K562 (cell line): ENCODE results near the gene CCM2. TPM values are rescaled to one million over a fixed set of nuclear protein-coding genes. Genes with fewer than 3 reads are reported as not detected.

Source experiments
- ARID3A ChIP-seq: IDR thresholded peaks from 2 replicates; pipeline ENCODE4 v1.6.1; 2012; ENCODE audit warnings: low read depth, low read length, improper control_type of control experiment, borderline replicate concordance
- ATF1 ChIP-seq, 2 experiments: fragments of 450-650 bp in 1 of 2; IDR thresholded peaks; 2 replicates each; pipeline ENCODE4 v1.6.1; 2016; ENCODE audit warnings: missing compliant biosample characterization in 1 of 2, missing genetic modification characterization in 1 of 2
- ATF3 ChIP-seq, 2 experiments: fragments of 450-650 bp in 1 of 2; sonication (generic) in 1 of 2; formaldehyde crosslinking in 1 of 2; IDR thresholded peaks in 1 of 2; conservative IDR thresholded peaks in 1 of 2; 2 replicates each; pipeline versions ENCODE4 v1.6.1 to v1.8.1; 2016 to 2023; ENCODE audit warnings: mild to moderate bottlenecking in 2 of 2, moderate library complexity in 2 of 2, inconsistent platforms in 1 of 2, missing genetic modification reagents in 1 of 2
- CHD1 ChIP-seq: fragments of 200-600 bp; sonication (generic); IDR thresholded peaks from one replicate; pipeline ENCODE4 v1.6.1; 2012; ENCODE audit warnings: mild to moderate bottlenecking, moderate library complexity, low read length, inconsistent platforms
- ETS2 ChIP-seq: IDR thresholded peaks from 2 replicates; pipeline ENCODE4 v1.6.1; 2016; ENCODE audit warnings: borderline replicate concordance, missing genetic modification characterization, mild to moderate bottlenecking, moderate library complexity, missing compliant biosample characterization; ENCODE audit not compliant: poor library complexity, severe bottlenecking
- FOXA1 ChIP-seq: fragments of 450-650 bp; IDR thresholded peaks from 2 replicates; pipeline ENCODE4 v1.6.1; 2016; ENCODE audit warnings: mild to moderate bottlenecking, borderline replicate concordance
- KDM2B ChIP-seq: fragments of 250-450 bp; sonication (Bioruptor Pico); IDR thresholded peaks from 2 replicates; pipeline ENCODE4 v1.8.0; 2021; ENCODE audit warnings: mild to moderate bottlenecking, moderate library complexity
- KHSRP ChIP-seq: fragments of 450-650 bp; IDR thresholded peaks from 2 replicates; pipeline ENCODE4 v1.6.1; 2017
- MAFF ChIP-seq: IDR thresholded peaks from 2 replicates; pipeline ENCODE4 v1.6.1; 2012; ENCODE audit warnings: low read length, improper control_type of control experiment
- POLR2G ChIP-seq: fragments of 200-400 bp; formaldehyde crosslinking; IDR thresholded peaks from 2 replicates; pipeline ENCODE4 v1.6.1; 2017; ENCODE audit warnings: low read depth, mild to moderate bottlenecking, antibody characterized with exemption, low read length, moderate library complexity
- RB1 ChIP-seq: fragments of 450-650 bp; IDR thresholded peaks from 2 replicates; pipeline ENCODE4 v1.6.1; 2017; ENCODE audit warnings: low read depth, mild to moderate bottlenecking
- ZFPM2 ChIP-seq: fragments of 250-450 bp; sonication (Bioruptor Pico); IDR thresholded peaks from 2 replicates; pipeline ENCODE4 v1.5.1; 2022; ENCODE audit warnings: mild to moderate bottlenecking
- ZNF217 ChIP-seq: sonication (generic); formaldehyde crosslinking; IDR thresholded peaks from 2 replicates; pipeline ENCODE4 v1.8.0; 2022; ENCODE audit warnings: mild to moderate bottlenecking, missing genetic modification reagents
- ZNF384 ChIP-seq: IDR thresholded peaks from 2 replicates; pipeline ENCODE4 v1.6.1; 2012; ENCODE audit warnings: low read depth, low read length, improper control_type of control experiment
- ZNF444 ChIP-seq: fragments of 250-450 bp; sonication (Bioruptor Pico); IDR thresholded peaks from 2 replicates; pipeline ENCODE4 v1.4.0; 2020; ENCODE audit warnings: mild to moderate bottlenecking, moderate library complexity
- ZNF586 ChIP-seq: fragments of 450-650 bp; formaldehyde crosslinking; conservative IDR thresholded peaks from 2 replicates; pipeline ENCODE4 v1.4.0; 2020; ENCODE audit warnings: mild to moderate bottlenecking, moderate library complexity
- polyA plus RNA-seq, 8 experiments: library from polyadenylated mRNA; depleted of rRNA in 4 of 8; stranded (reverse) in 5 of 8; unstranded in 3 of 8; fragments of >200 nt; fragmentation: Nextera tagmentation in 2 of 8; fragmentation: Illumina TruSeq in 1 of 8; extraction: Ambion mirVana in 2 of 8; extraction: Trizol in 1 of 8; gene quantifications; 2 replicates each; pipeline versions ENCODE4 v1.2.1 to v1.2.3, GENCODE V29; 2011 to 2014; ENCODE audit warnings: inconsistent platforms in 1 of 8, missing spikeins in 1 of 8
- total RNA-seq, 7 experiments: library from RNA; depleted of rRNA in 6 of 7; stranded (reverse); fragments of >200 nt in 6 of 7; fragmentation: Illumina TruSeq in 2 of 7; extraction: Trizol in 2 of 7; gene quantifications; 2 replicates each; pipeline versions ENCODE4 v1.2.1 to v1.2.3, GENCODE V29; 2011 to 2021; ENCODE audit warnings: low replicate concordance in 1 of 7
- TF ChIP-seq, protein P1 (sequence below): fragments of 200-800 bp; sonication (Bioruptor generic); IDR thresholded peaks from 2 replicates; pipeline ENCODE4 v1.6.1; 2017; ENCODE audit warnings: missing genetic modification characterization, missing compliant biosample characterization
- TF ChIP-seq, protein P2 (sequence below): fragments of 450-650 bp; IDR thresholded peaks from one replicate; pipeline ENCODE4 v1.6.1; 2018; ENCODE audit warnings: mild to moderate bottlenecking, moderate library complexity; ENCODE audit not compliant: partially characterized antibody
- TF ChIP-seq, protein P3 (sequence below): sonication (generic); formaldehyde crosslinking; IDR thresholded peaks from 2 replicates; pipeline ENCODE4 v1.9.0; 2022; ENCODE audit warnings: mild to moderate bottlenecking, missing genetic modification reagents
- TF ChIP-seq, protein P4 (sequence below): fragments of 450-650 bp; IDR thresholded peaks from 2 replicates; pipeline ENCODE4 v1.6.1; 2016; ENCODE audit warnings: antibody characterized with exemption

CCM2 gene
- total and polyA plus RNA-seq, 9 of the 15 experiments (the other 6 are each of a cell fraction or from before 2014, with no cell fraction given) = 0.41 to 38.6 (median 25.9) TPM

DNA sequence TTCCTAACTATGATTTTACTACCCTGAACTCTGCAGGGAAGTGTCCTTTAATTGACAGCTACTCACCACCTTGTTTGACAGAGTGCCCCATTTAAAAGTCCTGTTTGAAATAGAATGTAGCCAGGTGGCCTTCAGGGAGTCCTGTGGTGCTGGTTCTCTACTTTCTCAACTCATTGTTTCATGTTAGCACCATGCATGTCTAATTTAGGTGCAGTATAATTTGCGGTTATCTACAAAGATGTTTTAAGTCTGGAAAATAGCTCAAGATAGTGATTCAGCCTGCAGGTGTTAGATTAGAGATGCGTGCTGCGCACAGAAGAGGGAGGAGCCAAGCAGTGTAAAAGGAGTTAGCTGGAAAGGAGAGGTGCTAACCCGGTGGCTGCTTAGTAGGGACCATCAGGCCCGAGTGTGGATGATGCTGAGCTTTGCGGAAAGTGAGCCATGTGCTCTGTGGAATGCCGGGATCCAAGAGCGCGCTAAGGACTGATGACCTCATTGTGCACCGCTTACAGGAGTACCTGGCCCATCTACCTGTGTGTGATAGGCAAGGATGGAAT, 1.2 kb downstream of the CCM2 start (continued):
- TF ChIP-seq ARID3A = peak; percentile 48; the same call in 1 of the 2 replicates
- TF ChIP-seq, protein P1, sequence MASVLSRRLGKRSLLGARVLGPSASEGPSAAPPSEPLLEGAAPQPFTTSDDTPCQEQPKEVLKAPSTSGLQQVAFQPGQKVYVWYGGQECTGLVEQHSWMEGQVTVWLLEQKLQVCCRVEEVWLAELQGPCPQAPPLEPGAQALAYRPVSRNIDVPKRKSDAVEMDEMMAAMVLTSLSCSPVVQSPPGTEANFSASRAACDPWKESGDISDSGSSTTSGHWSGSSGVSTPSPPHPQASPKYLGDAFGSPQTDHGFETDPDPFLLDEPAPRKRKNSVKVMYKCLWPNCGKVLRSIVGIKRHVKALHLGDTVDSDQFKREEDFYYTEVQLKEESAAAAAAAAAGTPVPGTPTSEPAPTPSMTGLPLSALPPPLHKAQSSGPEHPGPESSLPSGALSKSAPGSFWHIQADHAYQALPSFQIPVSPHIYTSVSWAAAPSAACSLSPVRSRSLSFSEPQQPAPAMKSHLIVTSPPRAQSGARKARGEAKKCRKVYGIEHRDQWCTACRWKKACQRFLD (CRISPR knock-in tag) = peak; percentile 61; the same call in 1 of the 2 replicates
- no peak for TF ChIP-seq ETS2 (tag)
- TF ChIP-seq, protein P2, sequence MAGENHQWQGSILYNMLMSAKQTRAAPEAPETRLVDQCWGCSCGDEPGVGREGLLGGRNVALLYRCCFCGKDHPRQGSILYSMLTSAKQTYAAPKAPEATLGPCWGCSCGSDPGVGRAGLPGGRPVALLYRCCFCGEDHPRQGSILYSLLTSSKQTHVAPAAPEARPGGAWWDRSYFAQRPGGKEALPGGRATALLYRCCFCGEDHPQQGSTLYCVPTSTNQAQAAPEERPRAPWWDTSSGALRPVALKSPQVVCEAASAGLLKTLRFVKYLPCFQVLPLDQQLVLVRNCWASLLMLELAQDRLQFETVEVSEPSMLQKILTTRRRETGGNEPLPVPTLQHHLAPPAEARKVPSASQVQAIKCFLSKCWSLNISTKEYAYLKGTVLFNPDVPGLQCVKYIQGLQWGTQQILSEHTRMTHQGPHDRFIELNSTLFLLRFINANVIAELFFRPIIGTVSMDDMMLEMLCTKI = no peak
- peak; percentile 44 for TF ChIP-seq ATF3 (IDR thresholded peaks at IDR 0.05)
- TF ChIP-seq ATF3 (CRISPR knock-in tag; conservative IDR thresholded peaks at IDR 0.05) = 0 out of 2 replicates have a peak, but pooled peaks have one; percentile 24
- TF ChIP-seq ZNF444 (CRISPR knock-in tag) = no peak
- TF ChIP-seq RB1 = 0 out of 2 replicates have a peak, but pooled peaks have one; percentile 21
- no peak for TF ChIP-seq FOXA1
- TF ChIP-seq ZNF384 = no peak
- TF ChIP-seq, protein P3, sequence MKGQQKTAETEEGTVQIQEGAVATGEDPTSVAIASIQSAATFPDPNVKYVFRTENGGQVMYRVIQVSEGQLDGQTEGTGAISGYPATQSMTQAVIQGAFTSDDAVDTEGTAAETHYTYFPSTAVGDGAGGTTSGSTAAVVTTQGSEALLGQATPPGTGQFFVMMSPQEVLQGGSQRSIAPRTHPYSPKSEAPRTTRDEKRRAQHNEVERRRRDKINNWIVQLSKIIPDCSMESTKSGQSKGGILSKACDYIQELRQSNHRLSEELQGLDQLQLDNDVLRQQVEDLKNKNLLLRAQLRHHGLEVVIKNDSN (CRISPR knock-in tag) = no peak
- no peak for TF ChIP-seq KDM2B (CRISPR knock-in tag)
- TF ChIP-seq ZNF586 (CRISPR knock-in tag) = no peak
- TF ChIP-seq, protein P4, sequence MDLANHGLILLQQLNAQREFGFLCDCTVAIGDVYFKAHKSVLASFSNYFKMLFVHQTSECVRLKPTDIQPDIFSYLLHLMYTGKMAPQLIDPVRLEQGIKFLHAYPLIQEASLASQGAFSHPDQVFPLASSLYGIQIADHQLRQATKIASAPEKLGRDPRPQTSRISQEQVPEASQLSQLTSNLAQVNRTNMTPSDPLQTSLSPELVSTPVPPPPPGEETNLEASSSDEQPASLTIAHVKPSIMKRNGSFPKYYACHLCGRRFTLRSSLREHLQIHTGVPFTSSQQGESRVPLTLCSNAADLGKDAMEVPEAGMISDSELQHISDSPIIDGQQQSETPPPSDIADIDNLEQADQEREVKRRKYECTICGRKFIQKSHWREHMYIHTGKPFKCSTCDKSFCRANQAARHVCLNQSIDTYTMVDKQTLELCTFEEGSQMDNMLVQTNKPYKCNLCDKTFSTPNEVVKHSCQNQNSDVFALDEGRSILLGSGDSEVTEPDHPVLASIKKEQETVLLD = peak; percentile 61; the same call in 1 of the 2 replicates
- no peak for TF ChIP-seq KHSRP
- TF ChIP-seq MAFF = no peak
- no peak for TF ChIP-seq CHD1
- no peak for TF ChIP-seq ZNF217
- TF ChIP-seq ZFPM2 (CRISPR knock-in tag) = no peak
- TF ChIP-seq POLR2G = no peak
- TF ChIP-seq ATF1 (CRISPR knock-in tag; IDR thresholded peaks at IDR 0.05) = no peak
- TF ChIP-seq ATF1 (tag; IDR thresholded peaks at IDR 0.05) = peak; percentile 24; the same call in 1 of the 2 replicates
